ENCODE measurements around the gene CALML4.
"Not testable (repeated sequence)": the region's sequence is repeated elsewhere in the genome, so short reads cannot be mapped to it uniquely, and the experiment has no call there.

CALML4 gene, protein sequence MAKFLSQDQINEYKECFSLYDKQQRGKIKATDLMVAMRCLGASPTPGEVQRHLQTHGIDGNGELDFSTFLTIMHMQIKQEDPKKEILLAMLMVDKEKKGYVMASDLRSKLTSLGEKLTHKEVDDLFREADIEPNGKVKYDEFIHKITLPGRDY

GRCh38 chr15:68204776-68205557 lies at the start of gene CALML4:
Gene CALML4 (minus strand): TSS chr15:68205332. CDS start chr15:68205247, 85 bp downstream.
- no peak for DNase-seq (ENCODE audit: low spot score)

- peak; percentile 91 for DNase-seq (ENCODE audit: low spot score)
Observed at GRCh38 chr15:68252925-68253534, 47.9 kb upstream of the CALML4 start.

DNA sequence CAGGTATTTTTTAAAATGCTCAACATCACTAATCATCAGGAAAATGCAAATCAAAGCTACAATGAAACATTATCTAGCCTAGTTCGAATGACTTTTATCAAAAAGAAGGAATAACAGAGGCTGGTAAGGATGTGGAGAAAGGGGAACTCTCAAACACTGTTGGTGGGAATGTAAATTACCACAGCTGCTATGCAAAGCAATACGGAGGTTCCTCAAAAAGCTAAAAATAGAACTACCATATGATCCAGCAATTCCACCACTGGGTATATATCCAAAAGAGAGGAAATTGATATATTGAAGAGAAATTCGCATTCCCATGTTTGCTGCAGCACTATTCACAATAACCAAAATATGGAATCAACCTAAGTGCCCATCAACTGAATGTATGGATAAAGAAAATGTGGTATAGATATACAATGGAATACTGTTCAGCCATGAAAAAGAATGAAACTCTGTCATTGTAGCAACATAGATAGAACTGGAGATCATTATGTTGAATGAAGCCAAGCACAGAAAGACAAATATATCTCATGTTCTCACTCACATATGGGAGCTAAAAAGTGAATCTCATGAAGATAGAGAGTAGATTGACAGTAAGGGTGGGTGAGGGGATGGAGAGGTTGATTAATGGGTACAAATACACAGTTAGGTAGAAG lies 44.1 kb upstream of the CALML4 start:
- no peak for DNase-seq (ENCODE audit: low spot score)

DNA sequence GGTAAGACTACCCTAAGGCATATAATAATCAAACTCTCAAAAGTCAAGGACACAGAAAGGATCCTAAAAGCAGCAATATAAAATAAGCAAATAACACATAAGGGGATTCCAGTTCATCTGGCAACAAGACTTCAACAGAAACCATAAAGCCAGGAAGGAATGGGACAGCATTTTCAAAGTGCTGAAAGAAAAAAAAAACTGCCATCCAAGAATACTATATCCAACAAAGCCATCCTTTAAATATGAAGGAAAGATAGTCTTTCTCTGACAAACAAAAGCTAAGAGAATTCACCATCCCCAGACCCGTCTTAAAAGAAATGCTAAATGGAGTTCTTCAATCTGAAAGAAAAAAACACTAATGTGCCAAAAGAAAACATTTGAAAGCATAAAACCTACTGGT lies 39.1 kb upstream of the CALML4 start:
- DNase-seq (ENCODE audit: low spot score) = no peak

DNA sequence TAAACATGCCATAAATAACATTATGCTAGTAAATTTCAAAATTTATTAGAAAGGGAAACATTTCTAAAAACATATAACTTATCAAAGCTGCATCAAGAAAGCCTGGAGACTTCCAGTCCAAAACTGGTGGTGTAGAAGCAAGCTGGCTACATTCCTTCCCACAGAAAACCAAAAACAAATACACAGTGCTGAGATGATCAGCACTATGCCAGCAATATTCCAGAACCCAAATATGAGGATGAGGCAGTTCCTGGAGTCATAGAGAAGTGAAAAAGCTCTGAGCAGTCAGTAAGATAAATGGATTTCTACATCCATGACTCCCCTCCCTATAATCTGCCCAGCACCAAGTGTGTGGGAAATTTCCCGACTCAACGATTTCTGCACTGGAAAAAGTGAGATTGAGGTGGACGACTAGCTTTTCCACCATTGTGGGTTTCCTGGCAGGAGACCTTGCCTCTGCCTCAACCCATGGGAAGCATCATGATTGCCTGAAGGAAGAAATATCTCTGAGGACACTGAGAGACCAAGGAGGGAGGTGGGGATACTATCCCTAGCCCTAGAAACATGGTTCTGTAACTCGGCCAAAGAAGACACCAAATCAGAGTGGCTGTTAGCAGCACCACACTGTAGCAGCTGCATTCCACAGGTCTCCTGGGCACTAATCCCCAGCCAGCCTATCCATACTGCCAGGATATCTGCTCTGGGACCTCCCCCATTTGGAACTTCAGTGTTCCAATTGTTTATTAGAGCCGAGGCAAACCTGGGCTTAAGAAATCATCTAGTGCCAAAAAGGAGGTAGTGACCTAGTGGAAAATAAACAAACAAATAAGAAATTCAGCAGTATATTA lies 36.2 kb upstream of the CALML4 start:
- DNase-seq (ENCODE audit: low spot score) = no peak

DNA sequence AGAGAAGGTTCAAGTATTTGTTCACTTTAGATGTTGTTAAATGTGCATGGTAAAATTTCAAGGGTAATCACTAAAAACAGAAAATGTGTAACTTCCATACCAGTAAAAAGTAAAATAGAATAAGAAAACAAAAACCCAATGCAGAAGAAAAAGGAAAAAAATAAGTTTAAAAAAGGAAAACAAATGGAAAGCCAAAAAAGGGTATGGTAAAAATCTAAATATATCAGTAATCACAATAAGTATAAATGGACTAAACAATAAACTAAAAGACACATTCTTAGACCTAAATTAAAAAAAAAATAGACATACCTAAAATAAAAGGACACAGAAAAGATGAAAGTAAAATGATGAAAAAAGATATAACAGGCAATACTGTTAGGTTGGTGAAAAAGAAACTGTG lies 33.9 kb upstream of the CALML4 start:
- DNase-seq (ENCODE audit: low spot score) = no peak

DNA sequence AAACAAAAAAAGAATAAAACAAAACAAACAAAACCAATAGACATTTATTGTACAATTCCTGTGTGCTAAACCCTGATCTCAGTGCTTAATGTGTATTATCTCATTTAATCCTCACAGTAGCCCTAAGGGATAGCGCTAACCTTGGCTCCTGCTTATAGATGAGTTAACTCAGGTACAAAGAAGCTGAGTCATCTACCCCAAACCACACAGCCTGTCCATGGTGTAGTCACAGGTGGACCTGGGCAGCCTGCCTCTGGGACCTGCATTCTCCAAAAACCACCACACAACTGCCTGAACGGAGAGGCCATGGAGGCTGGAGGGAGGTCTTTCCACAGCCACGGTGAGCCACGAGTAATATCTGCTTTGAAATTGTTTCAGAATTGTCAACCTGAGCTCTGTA lies 29.9 kb upstream of the CALML4 start:
- DNase-seq (ENCODE audit: low spot score) = no peak

GRCh38 chr15:68234520-68234919 lies 29.4 kb upstream of the CALML4 start:
- not testable (repeated sequence) for DNase-seq (ENCODE audit: low spot score)

GRCh38 chr15:68234060-68234459 lies 28.9 kb upstream of the CALML4 start:
- DNase-seq (ENCODE audit: low spot score) = no peak

- DNase-seq (ENCODE audit: low spot score) = no peak
Observed at GRCh38 chr15:68232937-68233336, 27.8 kb upstream of the CALML4 start.

- no peak for DNase-seq (ENCODE audit: low spot score)
Observed at GRCh38 chr15:68232449-68232848, 27.3 kb upstream of the CALML4 start.

DNA sequence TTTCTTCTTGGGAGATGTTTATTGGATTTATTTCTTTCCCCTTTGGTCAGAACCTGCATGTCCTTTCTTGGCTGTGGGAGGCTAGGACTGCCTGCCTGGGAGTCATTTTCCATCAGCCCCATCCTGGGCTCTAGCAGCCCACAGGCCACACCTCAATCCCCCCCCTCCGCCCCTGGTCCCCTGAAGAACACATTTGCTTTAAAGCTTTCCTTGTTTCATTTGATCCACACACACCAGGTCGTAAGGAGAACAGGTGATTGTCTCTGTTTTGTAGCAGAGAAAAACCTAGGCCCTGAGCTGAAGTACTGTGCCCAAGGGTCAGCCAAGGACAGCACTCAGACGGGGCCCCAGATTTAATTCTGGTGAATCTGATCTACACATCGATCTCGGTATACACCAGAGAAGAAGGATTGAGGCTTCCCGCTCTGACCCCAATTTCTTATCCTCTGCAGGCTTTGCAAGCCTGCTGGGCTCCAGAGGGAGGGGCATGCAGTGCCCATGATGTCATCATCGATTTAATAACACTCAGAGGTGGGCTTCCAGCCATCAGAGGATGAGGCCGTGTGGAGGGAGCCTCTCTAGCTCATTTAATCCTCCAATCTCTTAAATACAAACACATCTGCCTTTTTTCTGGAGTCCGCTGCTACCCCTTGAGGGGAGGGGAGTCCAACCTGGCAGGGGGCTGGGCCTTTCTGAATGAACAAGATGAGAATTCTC lies 26.1 kb upstream of the CALML4 start:
- DNase-seq (ENCODE audit: low spot score) = no peak

GRCh38 chr15:68230157-68231100 lies 25.3 kb upstream of the CALML4 start:
- DNase-seq (ENCODE audit: low spot score) = peak; percentile 41

DNA sequence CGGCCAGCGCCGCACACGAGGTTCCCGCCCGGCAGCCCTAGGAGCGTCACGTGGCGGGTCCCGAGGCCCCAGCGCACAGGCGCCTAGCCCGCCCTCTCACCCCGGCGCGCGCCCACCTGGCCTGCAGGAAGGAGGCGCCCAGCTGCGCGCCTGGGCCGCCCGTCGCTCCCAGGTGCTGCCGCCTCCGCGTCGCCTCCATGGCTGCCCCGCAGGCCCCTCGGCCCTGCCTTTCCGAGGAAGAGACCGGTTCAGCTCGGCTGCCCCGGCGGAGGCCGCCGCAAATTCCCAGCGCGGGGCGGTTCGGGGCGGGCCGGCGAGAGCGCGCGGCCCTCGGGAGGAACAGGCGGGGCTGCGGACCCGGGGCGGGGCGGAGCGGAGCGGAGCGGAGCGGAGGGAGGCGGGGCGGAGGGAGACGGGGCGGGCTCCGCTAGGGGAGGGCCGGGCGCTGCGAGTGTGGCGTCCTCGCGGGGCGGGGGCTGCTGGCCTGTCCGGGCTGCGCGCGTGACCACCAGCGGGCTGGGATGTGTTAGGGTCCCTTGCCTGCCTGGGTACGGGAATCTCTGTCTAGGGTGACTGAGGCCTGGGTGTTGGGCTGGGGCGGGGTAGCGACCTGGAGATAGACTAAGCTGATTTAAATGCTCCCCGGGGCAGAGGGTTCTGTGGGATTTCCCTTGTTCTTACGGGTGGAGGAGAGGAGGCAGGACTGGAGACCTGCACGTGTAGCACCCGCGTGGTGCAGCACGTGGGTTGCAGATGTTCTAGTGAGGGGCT lies 24.4 kb upstream of the CALML4 start, which contains the start of gene CLN6:
Gene CLN6 (minus strand): TSS at position 343 of the 771 bp plus-strand sequence. CDS start 144 bp downstream, at position 199.
- DNase-seq (ENCODE audit: low spot score) = peak; percentile 93

- DNase-seq (ENCODE audit: low spot score) = peak; percentile 60
Observed at GRCh38 chr15:68228971-68229385, 23.8 kb upstream of the CALML4 start.

GRCh38 chr15:68228143-68228970 lies 23.2 kb upstream of the CALML4 start:
- DNase-seq (ENCODE audit: low spot score) = peak; percentile 46

DNA sequence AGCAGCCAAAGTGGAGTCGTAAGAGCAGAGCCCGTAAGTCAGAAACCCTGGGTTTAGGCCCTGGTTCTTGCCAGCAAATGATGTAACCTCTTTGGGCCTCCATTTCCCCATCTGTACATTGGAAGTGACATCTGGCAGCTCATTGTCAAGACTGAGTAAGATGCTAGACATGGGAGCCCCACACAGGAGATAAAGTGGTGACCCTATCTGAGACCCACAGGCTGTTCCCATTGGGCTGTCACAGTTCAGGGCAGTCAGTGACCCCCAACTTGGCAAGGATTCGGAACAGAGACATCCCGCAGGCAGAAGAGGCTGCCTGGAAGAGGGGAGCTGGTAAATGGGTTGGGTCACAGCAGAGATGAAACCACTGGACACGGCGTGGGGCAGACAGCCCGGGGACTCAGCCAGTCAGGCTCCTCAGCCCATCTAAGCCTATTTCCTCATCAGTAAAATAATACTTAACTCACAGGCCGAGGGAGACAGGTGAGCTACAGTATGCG lies 22.6 kb upstream of the CALML4 start:
- DNase-seq (ENCODE audit: low spot score) = peak; percentile 11

- not testable (repeated sequence) for DNase-seq (ENCODE audit: low spot score)
Observed at GRCh38 chr15:68225442-68225841, 20.3 kb upstream of the CALML4 start.

Data from NAMALWA (cell line).